ENCODE data around the gene MUC2. TPM values are rescaled to one million over a fixed set of nuclear protein-coding genes. Genes with fewer than 3 reads are reported as not detected.

Gene MUC2
- total and polyA plus RNA-seq, 8 donors: under 0.01 to 1,040 (median 0.45) TPM; not detected in 3

DNA sequence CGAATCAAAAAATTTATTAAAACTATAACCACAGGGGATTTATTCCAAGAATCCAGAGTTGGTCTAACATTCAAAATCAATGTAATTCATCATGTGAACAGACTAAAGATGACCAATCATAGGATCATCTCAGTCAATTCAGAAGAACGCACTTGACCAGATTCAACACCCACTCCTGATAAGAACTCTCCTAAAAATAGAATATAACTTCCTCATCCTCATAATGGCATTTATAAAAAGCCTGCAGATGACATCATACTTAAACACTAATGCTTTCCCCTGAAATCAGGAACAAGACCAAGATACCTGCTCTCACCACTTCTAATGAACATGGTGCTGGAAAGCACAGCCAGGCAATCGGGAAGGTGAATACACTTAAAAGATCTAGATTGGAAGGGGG lies 10.5 kb upstream of the MUC2 start:
- 38 to 86% (median 76%) methylated on average over 3 of the region's 3 CpGs for WGBS, 5 donors
- no peak for TF ChIP-seq CTCF (IDR thresholded peaks at IDR 0.05)
- no peak for TF ChIP-seq EP300 (IDR thresholded peaks at IDR 0.05)
- TF ChIP-seq POLR2AphosphoS5 (IDR thresholded peaks at IDR 0.05): no peak
- TF ChIP-seq POLR2A (IDR thresholded peaks at IDR 0.05): no peak
- Histone ChIP-seq H3K9me3 (peaks cover 0 to 10% (median 3%) of the 10 kb centered on the region in 4 donors), H3K4me1 (peaks cover 0 to 5% (median 0%) of the 10 kb centered on the region in 4 donors), H3K4me3 (no peak overlapping the region), H3K36me3 (no peaks in the 10 kb centered on the region), H3K27me3 (peaks cover 0 to 39% (median 0%) of the 10 kb centered on the region in 3 donors), H3K27ac (no peak overlapping the region)
- intact Hi-C loops (cut with DNase I; ENCODE audit: low total_unique reads): no loop called here
- no peak for DNase-seq

GRCh38 chr11:1067812-1068496 lies 6.7 kb upstream of the MUC2 start:
- peaks cover 0 to 4% (median 0%) of the 10 kb centered on the region in 4 donors for H3K9me3 ChIP-seq
- TF ChIP-seq EP300 (IDR thresholded peaks at IDR 0.05) (no peak), POLR2A (IDR thresholded peaks at IDR 0.05) (no peak), POLR2AphosphoS5 (IDR thresholded peaks at IDR 0.05) (no peak), CTCF (IDR thresholded peaks at IDR 0.05) (no peak)
- no peaks in the 10 kb centered on the region for H3K36me3 ChIP-seq
- 43 to 54% (median 50%) methylated on average over 8 of the region's 8 CpGs for WGBS, 5 donors
- H3K27ac ChIP-seq: no peak overlapping the region
- peaks cover 0 to 42% (median 0%) of the 10 kb centered on the region in 3 donors for H3K27me3 ChIP-seq
- no peak overlapping the region for H3K4me3 ChIP-seq
- DNase-seq: no peak
- peaks cover 0 to 5% (median 1%) of the 10 kb centered on the region in 4 donors for H3K4me1 ChIP-seq
- intact Hi-C loops (cut with DNase I; ENCODE audit: low total_unique reads): no loop called here

DNA sequence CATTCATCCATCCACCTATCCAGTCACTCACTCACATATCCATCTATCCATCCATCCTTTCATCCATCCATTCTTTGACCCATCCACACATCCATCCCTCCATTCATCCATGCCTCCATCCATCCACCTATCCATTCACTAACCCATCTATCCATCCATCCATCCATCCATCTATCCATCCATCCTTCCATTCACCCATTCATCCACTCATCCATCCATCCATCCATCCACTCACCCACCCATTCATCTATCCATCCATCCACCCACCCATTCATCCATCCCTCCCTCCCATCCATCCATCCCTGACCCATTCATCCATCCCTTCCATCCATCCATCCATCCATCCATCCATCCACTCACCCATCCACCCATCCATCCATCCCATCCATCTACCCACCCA lies 4.9 kb upstream of the MUC2 start:
- H3K27me3 ChIP-seq: peaks cover 0 to 53% (median 0%) of the 10 kb centered on the region in 3 donors
- no peak overlapping the region for H3K4me3 ChIP-seq
- H3K36me3 ChIP-seq: no peaks in the 10 kb centered on the region
- no peak for DNase-seq
- TF ChIP-seq CTCF (IDR thresholded peaks at IDR 0.05) (no peak), POLR2AphosphoS5 (IDR thresholded peaks at IDR 0.05) (no peak), EP300 (IDR thresholded peaks at IDR 0.05) (no peak), POLR2A (IDR thresholded peaks at IDR 0.05) (no peak)
- peaks cover 0 to 4% (median 0%) of the 10 kb centered on the region in 4 donors for H3K9me3 ChIP-seq
- no peak overlapping the region for H3K27ac ChIP-seq
- peaks cover 5 to 18% (median 13%) of the 10 kb centered on the region in 4 donors for H3K4me1 ChIP-seq
- intact Hi-C loops (cut with DNase I; ENCODE audit: low total_unique reads): no loop called here

GRCh38 chr11:1070594-1071462 lies 3.8 kb upstream of the MUC2 start:
- peaks cover 5 to 18% (median 13%) of the 10 kb centered on the region in 4 donors for H3K4me1 ChIP-seq
- H3K9me3 ChIP-seq: peaks cover 0 to 4% (median 0%) of the 10 kb centered on the region in 4 donors
- no peak overlapping the region for H3K27ac ChIP-seq
- TF ChIP-seq POLR2A (IDR thresholded peaks at IDR 0.05): no peak
- TF ChIP-seq CTCF (IDR thresholded peaks at IDR 0.05): no peak
- no peak for TF ChIP-seq EP300 (IDR thresholded peaks at IDR 0.05)
- WGBS, 5 donors: 81 to 93% (median 87%) methylated on average over 5 to 9 of the region's 9 CpGs
- intact Hi-C loops (cut with DNase I; ENCODE audit: low total_unique reads): no loop called here
- no peak for DNase-seq
- H3K36me3 ChIP-seq: no peaks in the 10 kb centered on the region
- peaks cover 0 to 54% (median 0%) of the 10 kb centered on the region in 3 donors for H3K27me3 ChIP-seq
- H3K4me3 ChIP-seq: no peak overlapping the region

Measured in stomach (tissue), 9 donors.